Neural cell (in vitro differentiated cells): Measurements from ENCODE around the gene RNF148.

Experiments used
- CTCF ChIP-seq: fragments of 450-650 bp; IDR thresholded peaks from 2 replicates; pipeline ENCODE4 v1.5.1; 2014; ENCODE audit warnings: antibody characterized with exemption, mild to moderate bottlenecking, moderate library complexity; ENCODE audit not compliant: poor library complexity, severe bottlenecking
- EP300 ChIP-seq: fragments of 450-650 bp; conservative IDR thresholded peaks from 2 replicates; pipeline ENCODE4 v1.6.1; 2014; ENCODE audit warnings: antibody characterized with exemption, mild to moderate bottlenecking, moderate library complexity; ENCODE audit not compliant: poor library complexity, severe bottlenecking

- no peak for TF ChIP-seq CTCF
- no peak for TF ChIP-seq EP300
Observed at GRCh38 chr7:122688400-122688998, 14.2 kb downstream of the RNF148 start.
